Heart left ventricle (tissue), 16 donors: ENCODE results near the gene GDI1. TPM values are rescaled to one million over a fixed set of nuclear protein-coding genes. Genes with fewer than 3 reads are reported as not detected.
A peak's percentile ranks its signal among the peaks of the same experiment; 100 is the strongest.

Experiments used
- ATAC-seq, 4 donors: fragments of 200-7000 bp; cut with Tn5 transposase; one replicate each; pipeline ENCODE4 v1.9.1; 2020 to 2022; ENCODE audit warnings: moderate library complexity in 4 of 4, mild to moderate bottlenecking in 3 of 4, moderate number of reproducible peaks in 1 of 4
- DNase-seq, 5 donors: peaks; one replicate each; pipeline ENCODE4 v3.0.0-alpha.2; 2020
- H3K27ac ChIP-seq, 12 donors: fragments of 200-600 bp; sonication (generic) in 4 of 12; one replicate each; pipeline versions ENCODE4 v1.5.0 to v1.8.0; 2016 to 2022; ENCODE audit warnings: mild to moderate bottlenecking in 2 of 12
- H3K27me3 ChIP-seq, 9 donors: fragments of 200-600 bp; sonication (generic) in 2 of 9; one replicate each; pipeline versions ENCODE4 v1.5.1 to v1.8.0; 2016 to 2022; ENCODE audit warnings: mild to moderate bottlenecking in 3 of 9
- H3K36me3 ChIP-seq, 9 donors: fragments of 200-600 bp; sonication (generic) in 2 of 9; one replicate each; pipeline versions ENCODE4 v1.5.0 to v1.8.0; 2018 to 2022; ENCODE audit warnings: mild to moderate bottlenecking in 2 of 9
- H3K4me1 ChIP-seq, 12 donors: fragments of 200-600 bp; sonication (generic) in 4 of 12; one replicate each; pipeline versions ENCODE4 v1.5.0 to v1.8.0; 2016 to 2022; ENCODE audit warnings: mild to moderate bottlenecking in 3 of 12
- H3K4me3 ChIP-seq, 12 donors: fragments of 200-600 bp; sonication (generic) in 4 of 12; one replicate each; pipeline versions ENCODE4 v1.5.0 to v1.8.0; 2017 to 2022; ENCODE audit warnings: mild to moderate bottlenecking in 9 of 12, moderate library complexity in 4 of 12
- H3K9me3 ChIP-seq, 12 donors: fragments of 200-600 bp; sonication (generic) in 4 of 12; one replicate each; pipeline versions ENCODE4 v1.5.0 to v1.8.0; 2016 to 2022; ENCODE audit warnings: mild to moderate bottlenecking in 1 of 12
- CTCF ChIP-seq, 12 donors: fragments of 200-600 bp; sonication (generic) in 4 of 12; IDR thresholded peaks; one replicate each; pipeline versions ENCODE4 v1.5.0 to v1.8.0; 2018 to 2022; ENCODE audit warnings: antibody characterized with exemption in 12 of 12, mild to moderate bottlenecking in 5 of 12
- POLR2A ChIP-seq, 2 donors: fragments of 450-650 bp; IDR thresholded peaks; one replicate each; pipeline ENCODE4 v1.6.1; 2017; ENCODE audit warnings: antibody characterized with exemption in 2 of 2, mild to moderate bottlenecking in 2 of 2, moderate library complexity in 2 of 2
- WGBS, 4 donors: extraction: QIAGEN DNeasy Blood & Tissue Kit in 2 of 4; methylation state at CpG; one replicate each; pipeline versions ENCODE4 v1.1.5 to v1.1.7; 2013 to 2018; 5-methylcytosine and 5-hydroxymethylcytosine counted together
- intact Hi-C, 10 donors: fragments of 100-400 bp; cut with DNase I; formaldehyde crosslinking; loops; one replicate each; pipeline versions ENCODE4 v1.11.1 to v1.14.2; 2022
- polyA plus RNA-seq, 2 donors: library from polyadenylated mRNA; stranded (reverse); fragments of 200-250 nt; gene quantifications; one replicate each; pipeline ENCODE4 v1.2.3, GENCODE V29; 2013
- total RNA-seq, 9 donors: library from RNA; depleted of rRNA in 2 of 9; stranded (reverse); fragments of >200 nt in 2 of 9; fragmentation: NEBNext Ultra II Directional in 3 of 9; extraction: Animal tissue kit (Norgen Biotek cat#: 25700) in 3 of 9; gene quantifications; one replicate each; pipeline versions ENCODE4 v1.1.0 to v1.2.4, GENCODE V29; 2016 to 2023
- donor health status: ischemic (EF 13 %, LVEDD 7.1; RV severe dilation, severe dysfunction).
- donor health status: healthy with polysubstance abuse.
- donor health status: DM: no; HTN: yes; CAD: no.
- donor health status: DM: no; HTN: no; CAD: no.
- donor health status: ischemic (EF 25% LVEDD 6.9; RV normal size, moderate dysfunction).
- donor health status: ischemic (EF 25% LVEDD 5.7; RV mildly dilated, moderate dysfunction).
- donor health status: healthy.
- donor health status: DM: yes; HTN: yes; CAD: no.
- donor health status: ischemic (EF 35%, LVEDD 5.7; RV mildly dilated, moderate dysfunction).
- donor health status: nonischemic (EF 11% LVEDD 7.7; RV severe dilation, severe dysfunction).
- donor health status: DM: yes; HTN: yes; CAD: no.
- donor health status: PGD.
- donor health status: ischemic (EF 29% LVEDD 5.4; RV normal size, mild dysfunction).
- donor health status: nonischemic (EF 23%, LVEDD 6.1; RV moderate dilation, normal function).

Gene GDI1
- total and polyA plus RNA-seq, 11 donors = 73.6 to 152 (median 92.2) TPM

- no peaks in the 10 kb centered on the region for H3K9me3 ChIP-seq
- DNase-seq (no peak), ATAC-seq (peak in 3 of 4 donors; percentile 7 to 48 (median 43))
- H3K36me3 ChIP-seq = peaks cover 0 to 3% (median 0%) of the 10 kb centered on the region in 9 donors
- peak overlapping the region in 9 of 12 donors; percentile 22 to 49 (median 29) for H3K4me3 ChIP-seq
- WGBS, 4 donors = 37 to 80% (median 59%) methylated on average over 9 to 10 of the region's 10 CpGs
- H3K4me1 ChIP-seq = peaks cover 0 to 10% (median 0%) of the 10 kb centered on the region in 12 donors
- H3K27ac ChIP-seq = peak overlapping the region in 11 of 12 donors; percentile 11 to 88 (median 73)
- intact Hi-C loops = no loop called here
- no peak for TF ChIP-seq CTCF (IDR thresholded peaks at IDR 0.05)
- TF ChIP-seq POLR2A (IDR thresholded peaks at IDR 0.05) = no peak
- H3K27me3 ChIP-seq = no peaks in the 10 kb centered on the region
Measured at GRCh38 chrX:154420402-154420756, 16.6 kb upstream of the GDI1 start.

DNA sequence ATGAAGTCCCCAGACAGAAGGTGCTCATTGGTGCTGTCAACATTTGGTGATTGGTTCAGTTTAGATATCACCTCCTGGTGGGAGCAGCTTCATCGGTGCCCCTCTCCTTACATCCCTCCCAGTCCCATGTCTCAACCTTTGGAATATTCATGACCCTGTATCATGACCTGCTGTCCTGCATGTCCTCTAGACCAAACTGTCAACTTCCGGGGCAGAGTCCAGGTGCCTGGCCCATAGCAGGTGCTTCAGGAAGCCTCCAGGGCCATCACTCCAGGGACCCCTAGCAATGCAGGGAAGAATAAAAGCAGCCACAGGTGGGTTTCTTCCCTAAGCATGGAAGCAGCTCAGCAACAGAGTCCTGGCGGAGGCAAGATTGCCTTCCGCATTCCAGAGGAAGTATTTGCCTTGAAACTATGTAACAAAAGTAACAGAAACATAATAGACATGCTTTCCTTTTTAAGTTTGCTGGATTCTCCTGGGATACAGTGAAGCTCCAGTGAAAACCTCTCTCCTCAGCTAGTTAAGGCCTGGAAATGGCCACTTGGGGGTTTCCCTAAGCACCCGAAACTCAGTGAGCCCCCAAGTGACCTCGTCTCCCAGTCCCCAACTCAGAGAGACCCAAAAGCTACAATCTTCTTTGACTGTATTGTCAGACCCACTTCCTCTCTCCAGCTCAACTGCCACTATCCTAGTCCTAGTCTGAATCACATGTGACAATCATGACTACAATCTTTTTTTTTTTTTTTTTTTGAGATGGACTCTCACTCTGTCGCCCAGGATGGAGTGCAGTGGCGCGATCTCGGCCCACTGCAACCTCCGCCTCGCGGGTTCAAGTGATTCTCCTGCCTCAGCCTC lies 9.8 kb upstream of the GDI1 start:
- ATAC-seq = no peak
- H3K9me3 ChIP-seq = no peaks in the 10 kb centered on the region
- H3K27me3 ChIP-seq = no peaks in the 10 kb centered on the region
- H3K4me1 ChIP-seq = peaks cover 0 to 28% (median 7%) of the 10 kb centered on the region in 12 donors
- no peak for DNase-seq
- intact Hi-C loops = no loop called here
- peaks cover 0 to 5% (median 0%) of the 10 kb centered on the region in 9 donors for H3K36me3 ChIP-seq
- 82 to 86% (median 82%) methylated on average over 13 of the region's 13 CpGs for WGBS, 4 donors
- peak overlapping the region in 3 of 12 donors; percentile 5 to 77 (median 55) for H3K27ac ChIP-seq
- peak overlapping the region in 2 of 12 donors; percentile 67 to 77 for H3K4me3 ChIP-seq
- TF ChIP-seq CTCF (IDR thresholded peaks at IDR 0.05) = no peak
- no peak for TF ChIP-seq POLR2A (IDR thresholded peaks at IDR 0.05)

GRCh38 chrX:154428176-154429171 lies 8.5 kb upstream of the GDI1 start, which contains the start of gene ATP6AP1:
ATP6AP1 (plus strand) TSS chrX:154428677; CDS start chrX:154428693, 16 bp downstream.
- ATAC-seq (peak; percentile 96 to 99 (median 98)), DNase-seq (peak; percentile 94 to 96 (median 95))
- Histone ChIP-seq H3K9me3 (no peaks in the 10 kb centered on the region), H3K27me3 (no peaks in the 10 kb centered on the region), H3K4me3 (peak within 1 kb of the TSS; percentile 51 to 98 (median 78)), H3K4me1 (peaks cover 0 to 28% (median 7%) of the 10 kb centered on the region in 12 donors), H3K27ac (peak within 1 kb of the TSS; percentile 8 to 90 (median 80)), H3K36me3 (peaks cover 0 to 14% (median 6%) of the 10 kb centered on the region in 9 donors)
- 7 to 50% (median 26%) methylated on average over 51 to 87 of the region's 87 CpGs for WGBS, 4 donors
- intact Hi-C loops = loop anchor here in 1 of 10 donors (2.0 kb wide), 1 partner anchor 62 kb away; the partner anchor contains the start of gene SLC10A3
- TF ChIP-seq POLR2A (IDR thresholded peaks at IDR 0.05) = peak in 1 of 2 donors; percentile 70
- peak in 2 of 12 donors; percentile 8 to 24 for TF ChIP-seq CTCF (IDR thresholded peaks at IDR 0.05)
